B cell (primary cell): ENCODE results near the gene ABHD12B. TPM values are rescaled to one million over a fixed set of nuclear protein-coding genes. Genes with fewer than 3 reads are reported as not detected.

Experiments
- ATAC-seq: fragments of 200-7000 bp; cut with Tn5 transposase; one replicate; pipeline ENCODE4 v1.10.0; 2021; ENCODE audit warnings: low read depth, mild to moderate bottlenecking, moderate number of reproducible peaks, moderate library complexity
- CTCF ChIA-PET: fragments of 350-600 bp; sonication (Branson Sonifier 250); formaldehyde crosslinking; loops from one replicate; lab custom pipeline; 2021; ENCODE audit warnings: antibody characterized with exemption, inconsistent platforms; lab: Charles Lee
- POLR2A ChIA-PET: fragments of 350-600 bp; sonication (Branson Sonifier 250); formaldehyde crosslinking; loops from one replicate; lab custom pipeline; 2021; ENCODE audit warnings: antibody characterized with exemption; lab: Charles Lee
- DNase-seq: peaks from one replicate; pipeline ENCODE4 v3.0.0; 2013
- H2AFZ ChIP-seq: 2 replicates; pipeline ENCODE4 v1.6.1; 2012; ENCODE audit warnings: mild to moderate bottlenecking, low read depth, low read length; ENCODE audit not compliant: insufficient read depth, poor library complexity, severe bottlenecking
- H3K27ac ChIP-seq, 2 donors: 1 replicate in 1 of 2; 2 replicates in 1 of 2; pipeline ENCODE4 v1.5.1; 2012 to 2013; ENCODE audit warnings: low read length in 2 of 2, mild to moderate bottlenecking in 2 of 2, moderate library complexity in 1 of 2
- H3K27me3 ChIP-seq, 4 experiments: fragments of 200-600 bp in 1 of 4; sonication (generic) in 1 of 4; replicated peaks in 1 of 4; 1 replicate in 2 of 4; 2 replicates in 2 of 4; pipeline versions ENCODE4 v1.6.1 to v1.7.0; 2013 to 2016; ENCODE audit warnings: low read length in 3 of 4, mild to moderate bottlenecking in 2 of 4, mixed read lengths in 1 of 4, moderate library complexity in 1 of 4; ENCODE audit not compliant: insufficient read depth in 4 of 4, control insufficient read depth in 3 of 4; ENCODE audit errors: control extremely low read depth in 1 of 4
- H3K36me3 ChIP-seq, 2 experiments: replicated peaks in 1 of 2; 1 replicate in 1 of 2; 2 replicates in 1 of 2; pipeline versions ENCODE4 v1.6.1 to v1.7.1; 2013; ENCODE audit warnings: low read length in 1 of 2; ENCODE audit not compliant: insufficient read depth in 2 of 2, control insufficient read depth in 1 of 2; ENCODE audit errors: control extremely low read depth in 1 of 2, extremely low read depth in 1 of 2
- H3K4me1 ChIP-seq, 2 donors: fragments of 200-600 bp in 1 of 2; sonication (generic) in 1 of 2; 1 replicate in 1 of 2; 2 replicates in 1 of 2; pipeline versions ENCODE4 v1.5.1 to v1.6.1; 2013 to 2017; ENCODE audit warnings: low read length in 2 of 2; ENCODE audit not compliant: control insufficient read depth in 2 of 2, insufficient read depth in 2 of 2
- H3K4me2 ChIP-seq: replicated peaks from 2 replicates; pipeline ENCODE3; 2012; ENCODE audit warnings: mild to moderate bottlenecking, low read depth, low read length; ENCODE audit not compliant: poor library complexity, severe bottlenecking
- H3K4me3 ChIP-seq, 5 experiments: fragments of 200-600 bp in 1 of 5; sonication (generic) in 1 of 5; 1 replicate in 3 of 5; 2 replicates in 2 of 5; pipeline versions ENCODE4 v1.5.1 to v1.7.0; 2011 to 2016; ENCODE audit warnings: low read length in 4 of 5, mild to moderate bottlenecking in 4 of 5, low read depth in 2 of 5, control low read depth in 1 of 5, moderate library complexity in 1 of 5; ENCODE audit not compliant: insufficient read depth in 1 of 5; ENCODE audit errors: control extremely low read depth in 1 of 5, extremely low read depth in 1 of 5
- H3K79me2 ChIP-seq: fragments of 200-600 bp; sonication (generic); one replicate; pipeline ENCODE4 v1.6.0; 2016; ENCODE audit warnings: low read length; ENCODE audit not compliant: control insufficient read depth, insufficient read depth
- H3K9ac ChIP-seq: fragments of 200-600 bp; sonication (generic); 2 replicates; pipeline ENCODE4 v1.6.1; 2017; ENCODE audit warnings: mild to moderate bottlenecking, low read length, moderate library complexity
- H3K9me3 ChIP-seq, 3 donors: one replicate each; pipeline versions ENCODE4 v1.6.1 to v1.7.1; 2013; ENCODE audit warnings: low read length in 2 of 3; ENCODE audit not compliant: control insufficient read depth in 2 of 3, insufficient read depth in 1 of 3; ENCODE audit errors: control extremely low read depth in 1 of 3
- H4K20me1 ChIP-seq: 2 replicates; pipeline ENCODE4 v1.6.0; 2012; ENCODE audit warnings: mild to moderate bottlenecking, low read length; ENCODE audit not compliant: insufficient read depth, control insufficient read depth, poor library complexity, severe bottlenecking
- H3K27ac Mint-ChIP-seq: one replicate; pipeline ENCODE4 v1.8.0; 2021; ENCODE audit warnings: mixed read lengths
- H3K27me3 Mint-ChIP-seq: one replicate; pipeline ENCODE4 v1.8.0; 2021; ENCODE audit warnings: mixed read lengths
- H3K4me1 Mint-ChIP-seq: one replicate; pipeline ENCODE4 v1.8.0; 2021; ENCODE audit warnings: mixed read lengths
- H3K4me3 Mint-ChIP-seq: one replicate; pipeline ENCODE4 v1.8.0; 2021; ENCODE audit warnings: mixed read lengths
- H3K9me3 Mint-ChIP-seq: one replicate; pipeline ENCODE4 v1.8.0; 2022; ENCODE audit warnings: mixed read lengths; ENCODE audit not compliant: insufficient read depth
- EZH2 ChIP-seq: IDR thresholded peaks from 2 replicates; pipeline ENCODE4 v1.6.1; 2012; ENCODE audit warnings: borderline replicate concordance, low read depth, mild to moderate bottlenecking, moderate library complexity, low read length; ENCODE audit not compliant: insufficient read depth, poor library complexity, severe bottlenecking
- WGBS: methylation state at CpG from one replicate; pipeline ENCODE4 v1.1.5; 2013; ENCODE audit warnings: missing lambda C conversion rate; ENCODE audit not compliant: insufficient coverage; 5-methylcytosine and 5-hydroxymethylcytosine counted together
- intact Hi-C: fragments of 100-400 bp; cut with micrococcal nuclease; formaldehyde crosslinking; loops from one replicate; pipeline ENCODE4 v1.10.0; 2022
- polyA plus RNA-seq: library from polyadenylated mRNA; depleted of rRNA; stranded (reverse); fragments of >200 nt; gene quantifications from 2 replicates; pipeline ENCODE4 v1.2.3, GENCODE V29; 2012
- total RNA-seq, 2 donors: library from RNA; stranded (reverse); fragments of 120-200 nt in 1 of 2; gene quantifications; 1 replicate in 1 of 2; 2 replicates in 1 of 2; pipeline versions ENCODE4 v1.2.3 to v1.2.4, GENCODE V29; 2013 to 2022
- TF ChIP-seq, protein P1 (sequence below): fragments of 200-600 bp; IDR thresholded peaks from one replicate; pipeline ENCODE4 v1.8.0; 2022; ENCODE audit warnings: antibody characterized with exemption, mild to moderate bottlenecking

ABHD12B gene
- total and polyA plus RNA-seq, 2 donors (not counting 1 experiment from before 2014, with no cell fraction given): not detected

DNA sequence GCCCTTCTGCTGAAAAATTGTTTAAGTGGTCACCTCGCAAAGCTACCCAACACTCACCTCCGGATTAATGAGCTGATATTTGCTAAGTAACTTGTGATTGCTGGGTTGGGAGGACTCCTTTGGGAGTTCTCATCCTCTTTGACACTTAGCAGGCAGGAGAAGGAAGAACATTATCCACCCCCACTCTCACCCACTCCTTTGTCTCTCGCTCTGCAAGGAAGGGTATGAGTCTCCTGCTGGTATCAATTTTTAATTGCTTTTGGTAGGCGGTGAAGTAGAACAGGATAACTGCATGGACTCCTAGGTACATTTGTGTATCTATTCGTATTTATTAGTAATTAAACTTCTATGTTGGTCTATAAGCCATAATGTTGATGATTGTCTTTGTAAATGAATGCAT, 6.9 kb upstream of the ABHD12B start:
- CTCF ChIA-PET: interaction anchor here (1.0 to 12.4 kb wide), 5 partner anchors 19 to 266 kb away, joined by 3 to 258 read pairs (median 4); no protein-coding TSS in a partner anchor
- POLR2A ChIA-PET: no interaction called here
- intact Hi-C loops: no loop called here
- Mint-ChIP-seq H3K27ac (no peak overlapping the region), H3K9me3 (no peaks in the 10 kb centered on the region), H3K4me3 (no peak overlapping the region), H3K4me1 (peaks cover 6% of the 10 kb centered on the region), H3K27me3 (peaks cover 37% of the 10 kb centered on the region)
- Histone ChIP-seq H3K9me3 (no peaks in the 10 kb centered on the region), H2AFZ (no peak overlapping the region), H4K20me1 (no peaks in the 10 kb centered on the region), H3K36me3 (no peaks in the 10 kb centered on the region), H3K4me3 (no peak overlapping the region), H3K27ac (no peak overlapping the region), H3K4me1 (peaks cover 3 to 4% of the 10 kb centered on the region in 2 donors), H3K79me2 (no peaks in the 10 kb centered on the region), H3K9ac (no peak overlapping the region), H3K27me3 (peaks cover 0 to 22% (median 10%) of the 10 kb centered on the region in 4 experiments), H3K4me2 (no peak overlapping the region)
- no peak for DNase-seq
- no CpG with 5 or more reads among the region's 5 CpGs for WGBS
- TF ChIP-seq, protein P1, sequence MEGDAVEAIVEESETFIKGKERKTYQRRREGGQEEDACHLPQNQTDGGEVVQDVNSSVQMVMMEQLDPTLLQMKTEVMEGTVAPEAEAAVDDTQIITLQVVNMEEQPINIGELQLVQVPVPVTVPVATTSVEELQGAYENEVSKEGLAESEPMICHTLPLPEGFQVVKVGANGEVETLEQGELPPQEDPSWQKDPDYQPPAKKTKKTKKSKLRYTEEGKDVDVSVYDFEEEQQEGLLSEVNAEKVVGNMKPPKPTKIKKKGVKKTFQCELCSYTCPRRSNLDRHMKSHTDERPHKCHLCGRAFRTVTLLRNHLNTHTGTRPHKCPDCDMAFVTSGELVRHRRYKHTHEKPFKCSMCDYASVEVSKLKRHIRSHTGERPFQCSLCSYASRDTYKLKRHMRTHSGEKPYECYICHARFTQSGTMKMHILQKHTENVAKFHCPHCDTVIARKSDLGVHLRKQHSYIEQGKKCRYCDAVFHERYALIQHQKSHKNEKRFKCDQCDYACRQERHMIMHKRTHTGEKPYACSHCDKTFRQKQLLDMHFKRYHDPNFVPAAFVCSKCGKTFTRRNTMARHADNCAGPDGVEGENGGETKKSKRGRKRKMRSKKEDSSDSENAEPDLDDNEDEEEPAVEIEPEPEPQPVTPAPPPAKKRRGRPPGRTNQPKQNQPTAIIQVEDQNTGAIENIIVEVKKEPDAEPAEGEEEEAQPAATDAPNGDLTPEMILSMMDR: no peak
- no peak for TF ChIP-seq EZH2
- ATAC-seq: no peak

DNA sequence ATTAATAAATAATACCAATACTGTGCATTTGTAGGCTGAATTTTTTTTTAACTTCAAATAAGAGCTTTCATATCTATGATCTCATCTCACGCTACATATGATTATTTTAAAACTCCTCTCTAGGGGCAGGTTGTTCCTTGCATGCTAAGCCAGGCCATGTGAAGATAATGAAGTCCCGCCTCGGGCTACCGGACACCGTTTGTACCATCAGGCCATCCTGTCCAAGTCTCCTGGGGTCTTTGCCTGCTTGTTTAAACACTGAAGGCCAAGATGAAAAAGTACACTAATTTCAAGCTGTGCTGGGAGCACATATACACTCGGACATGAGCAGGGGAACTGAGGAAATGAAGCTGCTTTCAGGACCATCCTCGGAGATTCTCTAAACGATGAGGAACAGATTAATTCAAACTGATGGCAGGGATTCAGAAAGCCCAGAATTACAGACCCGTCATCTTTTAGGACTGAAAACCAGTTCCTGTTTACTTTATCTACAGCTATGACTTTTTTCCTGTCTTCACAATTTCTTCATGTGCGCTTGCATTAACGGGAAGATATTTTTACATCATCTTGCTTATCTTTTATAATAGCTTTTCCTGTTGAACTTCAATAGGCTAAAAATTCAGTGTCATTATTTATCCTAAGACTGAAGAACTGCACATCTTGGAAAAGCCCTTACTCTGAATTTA, 6.3 kb upstream of the ABHD12B start:
- H3K4me2 ChIP-seq: no peak overlapping the region

More for the DNA sequence above, 6.3 kb upstream of the ABHD12B start:
- H3K9me3 Mint-ChIP-seq: no peaks in the 10 kb centered on the region
- H3K4me3 Mint-ChIP-seq: no peak overlapping the region
- TF ChIP-seq, protein P1: no peak
- no peak for TF ChIP-seq EZH2
- Histone ChIP-seq H2AFZ (no peak overlapping the region), H3K79me2 (no peaks in the 10 kb centered on the region), H3K27me3 (peaks cover 0 to 25% (median 15%) of the 10 kb centered on the region in 4 experiments), H3K27ac (no peak overlapping the region), H3K36me3 (no peaks in the 10 kb centered on the region), H3K9ac (no peak overlapping the region), H3K4me3 (no peak overlapping the region), H3K9me3 (no peaks in the 10 kb centered on the region), H3K4me1 (no peaks in the 10 kb centered on the region), H4K20me1 (no peaks in the 10 kb centered on the region)
- WGBS: 61% methylated on average over 8 of the region's 11 CpGs
- DNase-seq (no peak), ATAC-seq (no peak)
- ChIA-PET CTCF (interaction anchor here (1.1 to 12.4 kb wide), 5 partner anchors 10 to 151 kb away, joined by 3 to 258 read pairs (median 4); no protein-coding TSS in a partner anchor), POLR2A (no interaction called here)
- intact Hi-C loops: no loop called here
- peaks cover 2% of the 10 kb centered on the region for H3K4me1 Mint-ChIP-seq
- peaks cover 42% of the 10 kb centered on the region for H3K27me3 Mint-ChIP-seq
- no peak overlapping the region for H3K27ac Mint-ChIP-seq
